ENCODE results near the gene MCF2L.

GRCh38 chr13:112974671-112975070 is 5.7 kb downstream of the MCF2L start:
- TF ChIP-seq STAT1 (IDR thresholded peaks at IDR 0.05; ENCODE audit: unreplicated experiment) (no peak), EZH2 (IDR thresholded peaks at IDR 0.05; ENCODE audit: low read depth, unreplicated experiment) (no peak), CTCF (conservative IDR thresholded peaks at IDR 0.05; ENCODE audit: low read depth in 2 of 2) (no peak), POLR2AphosphoS5 (IDR thresholded peaks at IDR 0.05; ENCODE audit: low read depth) (no peak), REST (IDR thresholded peaks at IDR 0.05; ENCODE audit: unreplicated experiment) (no peak), JUNB (IDR thresholded peaks at IDR 0.05; ENCODE audit: unreplicated experiment) (no peak), EZH2phosphoT487 (IDR thresholded peaks at IDR 0.05; ENCODE audit: unreplicated experiment) (no peak), CREB1 (CRISPR knock-in tag; IDR thresholded peaks at IDR 0.05; ENCODE audit: low read depth) (no peak), NANOG (IDR thresholded peaks at IDR 0.05; ENCODE audit: borderline replicate concordance) (no peak), ETS1 (IDR thresholded peaks at IDR 0.05) (no peak), ZNF462 (CRISPR knock-in tag; IDR thresholded peaks at IDR 0.05) (no peak)
